SK-N-SH (cell line): ENCODE measurements around the gene ALPL. TPM values are rescaled to one million over a fixed set of nuclear protein-coding genes. Genes with fewer than 3 reads are reported as not detected.

Experiments
- CTCF ChIA-PET: fragments of 300-600, 350-600 bp; formaldehyde crosslinking; extraction: SDS; loops from one replicate; lab custom pipeline; 2021; lab: Yijun Ruan, JAX
- POLR2A ChIA-PET: fragments of 350-600 bp; sonication (Branson Sonifier 250); formaldehyde crosslinking; extraction: SDS; loops from one replicate; lab custom pipeline; 2020; ENCODE audit warnings: antibody characterized with exemption, inconsistent platforms; lab: Yijun Ruan, JAX
- DNase-seq: peaks from one replicate; pipeline ENCODE4 v3.0.0; 2012
- H2AFZ ChIP-seq: fragments of 200-600 bp; sonication (generic); 2 replicates; pipeline ENCODE4 v1.8.1; 2016; ENCODE audit warnings: antibody characterized with exemption, mild to moderate bottlenecking, low read depth
- H3F3A ChIP-seq: fragments of 200-600 bp; sonication (generic); replicated peaks from 2 replicates; pipeline ENCODE3; 2016; ENCODE audit warnings: antibody characterized with exemption, mild to moderate bottlenecking; ENCODE audit not compliant: insufficient read depth
- H3K27ac ChIP-seq, 2 experiments: fragments of 200-500 bp in 1 of 2; fragments of 200-600 bp in 1 of 2; sonication (Bioruptor generic) in 1 of 2; sonication (generic), shearing (Covaris generic) in 1 of 2; 2 replicates each; pipeline versions ENCODE4 v1.5.1 to v1.6.1; 2014 to 2016; ENCODE audit warnings: low read depth in 2 of 2, inconsistent platforms in 1 of 2, low read length in 1 of 2, mild to moderate bottlenecking in 1 of 2, mixed read lengths in 1 of 2
- H3K27me3 ChIP-seq: fragments of 200-600 bp; sonication (generic), shearing (Covaris generic); 2 replicates; pipeline ENCODE4 v1.6.1; 2016; ENCODE audit warnings: mixed run types; ENCODE audit not compliant: insufficient read depth
- H3K36me3 ChIP-seq, 2 experiments: fragments of 200-500 bp in 1 of 2; fragments of 200-600 bp in 1 of 2; sonication (Bioruptor generic) in 1 of 2; sonication (generic) in 1 of 2; replicated peaks in 1 of 2; 2 replicates each; pipeline versions ENCODE3 to v1.5.1; 2014 to 2016; ENCODE audit warnings: low read length in 1 of 2, mild to moderate bottlenecking in 1 of 2; ENCODE audit not compliant: insufficient read depth in 2 of 2, control insufficient read depth in 1 of 2
- H3K4me1 ChIP-seq, 2 experiments: fragments of 200-500 bp in 1 of 2; fragments of 200-600 bp in 1 of 2; sonication (Bioruptor generic) in 1 of 2; sonication (generic), shearing (Covaris generic) in 1 of 2; 2 replicates each; pipeline versions ENCODE4 v1.5.1 to v1.6.1; 2014 to 2016; ENCODE audit warnings: low read depth in 1 of 2, low read length in 1 of 2, mixed run types in 1 of 2; ENCODE audit not compliant: insufficient read depth in 2 of 2, control insufficient read depth in 1 of 2
- H3K4me2 ChIP-seq: fragments of 200-600 bp; sonication (generic), shearing (Covaris generic); 2 replicates; pipeline ENCODE4 v1.6.1; 2017; ENCODE audit warnings: mixed run types
- H3K4me3 ChIP-seq, 2 experiments: fragments of 200-500 bp in 1 of 2; fragments of 200-600 bp in 1 of 2; sonication (Bioruptor generic) in 1 of 2; sonication (generic), shearing (Covaris generic) in 1 of 2; 2 replicates each; pipeline versions ENCODE4 v1.5.1 to v1.8.1; 2014 to 2016; ENCODE audit warnings: low read depth in 2 of 2, inconsistent platforms in 1 of 2, low read length in 1 of 2, mild to moderate bottlenecking in 1 of 2, mixed read lengths in 1 of 2, moderate library complexity in 1 of 2
- H3K79me2 ChIP-seq: fragments of 200-600 bp; sonication (generic); 2 replicates; pipeline ENCODE4 v1.8.1; 2017; ENCODE audit warnings: mild to moderate bottlenecking; ENCODE audit not compliant: insufficient read depth
- H3K9ac ChIP-seq: fragments of 200-600 bp; sonication (generic); 2 replicates; pipeline ENCODE4 v1.6.1; 2017; ENCODE audit warnings: mixed run types
- H3K9me2 ChIP-seq: fragments of 200-600 bp; sonication (generic); 2 replicates; pipeline ENCODE4 v1.6.1; 2017; ENCODE audit warnings: mixed run types
- H3K9me3 ChIP-seq: fragments of 200-600 bp; sonication (generic); 2 replicates; pipeline ENCODE4 v1.6.1; 2017; ENCODE audit warnings: mixed run types, mild to moderate bottlenecking, moderate library complexity
- H4K20me1 ChIP-seq: fragments of 200-600 bp; sonication (generic); 2 replicates; pipeline ENCODE4 v1.6.1; 2017; ENCODE audit warnings: mild to moderate bottlenecking, mixed run types; ENCODE audit not compliant: insufficient read depth
- CHD2 ChIP-seq: fragments of 150-350 bp; IDR thresholded peaks from 2 replicates; pipeline ENCODE4 v1.6.1; 2018; ENCODE audit warnings: low read length; ENCODE audit not compliant: partially characterized antibody
- CTCF ChIP-seq: fragments of 200-600 bp; sonication (generic); IDR thresholded peaks from 2 replicates; pipeline ENCODE4 v1.6.1; 2017; ENCODE audit warnings: antibody characterized with exemption, mild to moderate bottlenecking, moderate library complexity
- ELF1 ChIP-seq: IDR thresholded peaks from 2 replicates; pipeline ENCODE4 v1.4.0; 2012
- FOSL2 ChIP-seq: IDR thresholded peaks from 2 replicates; pipeline ENCODE4 v1.4.0; 2012; ENCODE audit warnings: low read depth, mild to moderate bottlenecking, moderate library complexity, borderline replicate concordance
- FOXJ3 ChIP-seq: sonication (generic); formaldehyde crosslinking; IDR thresholded peaks from 2 replicates; pipeline ENCODE4 v1.5.1; 2020; ENCODE audit warnings: mild to moderate bottlenecking, missing genetic modification reagents
- IRF3 ChIP-seq: fragments of 150-350 bp; IDR thresholded peaks from 2 replicates; pipeline ENCODE4 v1.6.1; 2016; ENCODE audit warnings: mild to moderate bottlenecking, low read depth, low read length
- JUND ChIP-seq: IDR thresholded peaks from 2 replicates; pipeline ENCODE4 v1.4.0; 2012
- MAX ChIP-seq: IDR thresholded peaks from 2 replicates; pipeline ENCODE4 v1.4.0; 2012; ENCODE audit warnings: low read depth
- PBX3 ChIP-seq: IDR thresholded peaks from 2 replicates; pipeline ENCODE4; 2012
- RAD21 ChIP-seq: IDR thresholded peaks from 2 replicates; pipeline ENCODE4 v1.6.1; 2012; ENCODE audit warnings: mild to moderate bottlenecking, low read length
- REST ChIP-seq: IDR thresholded peaks from 2 replicates; pipeline ENCODE4 v1.6.1; 2012; ENCODE audit warnings: mild to moderate bottlenecking, low read depth, low read length, moderate library complexity
- RFX5 ChIP-seq: IDR thresholded peaks from 2 replicates; pipeline ENCODE4 v1.6.1; 2012; ENCODE audit warnings: mild to moderate bottlenecking, improper control_type of control experiment, low read length
- SIN3A ChIP-seq: IDR thresholded peaks from 2 replicates; pipeline ENCODE4 v1.6.1; 2012; ENCODE audit warnings: low read depth, mild to moderate bottlenecking, low read length, moderate library complexity, borderline replicate concordance
- WGBS: methylation state at CpG from one replicate; pipeline ENCODE4 v1.1.6; 2017; ENCODE audit warnings: low lambda C conversion rate; 5-methylcytosine and 5-hydroxymethylcytosine counted together
- polyA plus RNA-seq, 3 experiments: library from polyadenylated mRNA; depleted of rRNA; stranded (reverse); fragments of >200 nt; gene quantifications; 2 replicates each; pipeline ENCODE4 v1.2.3, GENCODE V29; 2012
- TF ChIP-seq, protein P1 (sequence below): IDR thresholded peaks from 2 replicates; pipeline ENCODE4 v1.4.0; 2012; ENCODE audit warnings: low read depth, borderline replicate concordance

Gene ALPL
- polyA plus RNA-seq, 1 of the 3 experiments (the other 2 are of a cell fraction) = 0.69 TPM

DNA sequence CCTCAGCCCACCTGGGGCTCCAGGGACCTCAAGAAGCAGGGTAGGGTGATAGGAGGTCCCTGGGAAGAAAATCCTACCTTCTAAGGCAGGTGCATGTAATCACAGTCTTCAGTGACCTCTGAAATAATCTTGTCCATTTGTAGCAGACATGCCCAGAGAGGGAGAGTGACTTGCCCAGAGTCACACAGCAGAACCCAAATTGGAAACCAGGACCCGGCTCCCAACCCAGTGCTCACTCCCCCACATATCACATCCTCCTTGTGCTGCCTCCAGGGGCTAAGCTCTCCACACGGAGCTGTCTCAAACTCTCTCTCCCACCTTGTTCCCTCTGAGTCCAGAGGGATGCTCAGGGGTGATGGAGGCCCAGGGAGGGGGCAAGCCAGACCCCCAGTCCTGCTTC, 87.4 kb downstream of the ALPL start:
- H3K4me3 ChIP-seq = no peak overlapping the region
- no peaks in the 10 kb centered on the region for H3K79me2 ChIP-seq
- no peaks in the 10 kb centered on the region for H3K9me3 ChIP-seq
- TF ChIP-seq RAD21 (no peak), RFX5 (no peak), MAX (no peak), CTCF (no peak), PBX3 (no peak), REST (no peak), FOXJ3 (CRISPR knock-in tag) (no peak), SIN3A (no peak), ELF1 (no peak), IRF3 (no peak), CHD2 (no peak), JUND (no peak), FOSL2 (no peak)
- TF ChIP-seq, protein P1, sequence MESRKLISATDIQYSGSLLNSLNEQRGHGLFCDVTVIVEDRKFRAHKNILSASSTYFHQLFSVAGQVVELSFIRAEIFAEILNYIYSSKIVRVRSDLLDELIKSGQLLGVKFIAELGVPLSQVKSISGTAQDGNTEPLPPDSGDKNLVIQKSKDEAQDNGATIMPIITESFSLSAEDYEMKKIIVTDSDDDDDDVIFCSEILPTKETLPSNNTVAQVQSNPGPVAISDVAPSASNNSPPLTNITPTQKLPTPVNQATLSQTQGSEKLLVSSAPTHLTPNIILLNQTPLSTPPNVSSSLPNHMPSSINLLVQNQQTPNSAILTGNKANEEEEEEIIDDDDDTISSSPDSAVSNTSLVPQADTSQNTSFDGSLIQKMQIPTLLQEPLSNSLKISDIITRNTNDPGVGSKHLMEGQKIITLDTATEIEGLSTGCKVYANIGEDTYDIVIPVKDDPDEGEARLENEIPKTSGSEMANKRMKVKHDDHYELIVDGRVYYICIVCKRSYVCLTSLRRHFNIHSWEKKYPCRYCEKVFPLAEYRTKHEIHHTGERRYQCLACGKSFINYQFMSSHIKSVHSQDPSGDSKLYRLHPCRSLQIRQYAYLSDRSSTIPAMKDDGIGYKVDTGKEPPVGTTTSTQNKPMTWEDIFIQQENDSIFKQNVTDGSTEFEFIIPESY = no peak
- no peaks in the 10 kb centered on the region for H3K36me3 ChIP-seq
- no peaks in the 10 kb centered on the region for H3F3A ChIP-seq
- 39% methylated on average over 2 of the region's 2 CpGs for WGBS
- H3K4me2 ChIP-seq = no peak overlapping the region
- no peaks in the 10 kb centered on the region for H3K27me3 ChIP-seq
- no peak overlapping the region for H3K9ac ChIP-seq
- ChIA-PET CTCF (interaction anchor here (1.1 to 7.0 kb wide), 7 partner anchors 13 to 228 kb away, joined by 3 to 52 read pairs (median 9); partner anchors contain the start of gene ALPL), POLR2A (interaction anchor here (0.6 kb wide), 1 partner anchor 475 kb away, joined by 3 read pairs; no protein-coding TSS in a partner anchor)
- H3K4me1 ChIP-seq = peaks cover 0 to 4% of the 10 kb centered on the region in 2 experiments; a peak in 1 of 4 replicates
- H4K20me1 ChIP-seq = no peaks in the 10 kb centered on the region
- DNase-seq = no peak
- H2AFZ ChIP-seq = no peak overlapping the region
- no peak overlapping the region for H3K27ac ChIP-seq
- H3K9me2 ChIP-seq = no peaks in the 10 kb centered on the region
